ENCODE data around the gene ATRN. TPM values are rescaled to one million over a fixed set of nuclear protein-coding genes. Genes with fewer than 3 reads are reported as not detected.

The ATRN gene
- total and polyA plus RNA-seq, 2 experiments from 2014 or later: 2.2 to 18.3 TPM

GRCh38 chr20:3550837-3551236 is 80.0 kb downstream of the ATRN start:
- no peak for DNase-seq (ENCODE audit: low spot score)
- no peaks in the 10 kb centered on the region for H3F3A ChIP-seq (replicated peaks; ENCODE audit: low read depth)
- no peak overlapping the region for H3K4me3 ChIP-seq
- no peak overlapping the region for H3K27ac ChIP-seq (ENCODE audit: low read depth)
- no peaks in the 10 kb centered on the region for H3K9me3 Mint-ChIP-seq
- no peak overlapping the region for H2AFZ ChIP-seq
- no peak for TF ChIP-seq NANOG (IDR thresholded peaks at IDR 0.05; ENCODE audit: borderline replicate concordance)
- TF ChIP-seq STAT1 (IDR thresholded peaks at IDR 0.05; ENCODE audit: unreplicated experiment): no peak
- no peak for TF ChIP-seq ZNF114 (CRISPR knock-in tag; IDR thresholded peaks at IDR 0.05)
- no peak for TF ChIP-seq ETS1 (IDR thresholded peaks at IDR 0.05)
- no peak for TF ChIP-seq JUNB (IDR thresholded peaks at IDR 0.05; ENCODE audit: unreplicated experiment)
- no peak for TF ChIP-seq ZNF331 (CRISPR knock-in tag; IDR thresholded peaks at IDR 0.05; ENCODE audit: low read depth)
- TF ChIP-seq EZH2phosphoT487 (IDR thresholded peaks at IDR 0.05; ENCODE audit: unreplicated experiment): no peak
- no peak for TF ChIP-seq ZNF462 (CRISPR knock-in tag; IDR thresholded peaks at IDR 0.05)
- no peak for TF ChIP-seq POLR2AphosphoS5 (IDR thresholded peaks at IDR 0.05; ENCODE audit: low read depth)
- no peak for TF ChIP-seq CREB1 (CRISPR knock-in tag; IDR thresholded peaks at IDR 0.05; ENCODE audit: low read depth)
- no peak for TF ChIP-seq EZH2 (IDR thresholded peaks at IDR 0.05; ENCODE audit: low read depth, unreplicated experiment)
- TF ChIP-seq, protein P1, sequence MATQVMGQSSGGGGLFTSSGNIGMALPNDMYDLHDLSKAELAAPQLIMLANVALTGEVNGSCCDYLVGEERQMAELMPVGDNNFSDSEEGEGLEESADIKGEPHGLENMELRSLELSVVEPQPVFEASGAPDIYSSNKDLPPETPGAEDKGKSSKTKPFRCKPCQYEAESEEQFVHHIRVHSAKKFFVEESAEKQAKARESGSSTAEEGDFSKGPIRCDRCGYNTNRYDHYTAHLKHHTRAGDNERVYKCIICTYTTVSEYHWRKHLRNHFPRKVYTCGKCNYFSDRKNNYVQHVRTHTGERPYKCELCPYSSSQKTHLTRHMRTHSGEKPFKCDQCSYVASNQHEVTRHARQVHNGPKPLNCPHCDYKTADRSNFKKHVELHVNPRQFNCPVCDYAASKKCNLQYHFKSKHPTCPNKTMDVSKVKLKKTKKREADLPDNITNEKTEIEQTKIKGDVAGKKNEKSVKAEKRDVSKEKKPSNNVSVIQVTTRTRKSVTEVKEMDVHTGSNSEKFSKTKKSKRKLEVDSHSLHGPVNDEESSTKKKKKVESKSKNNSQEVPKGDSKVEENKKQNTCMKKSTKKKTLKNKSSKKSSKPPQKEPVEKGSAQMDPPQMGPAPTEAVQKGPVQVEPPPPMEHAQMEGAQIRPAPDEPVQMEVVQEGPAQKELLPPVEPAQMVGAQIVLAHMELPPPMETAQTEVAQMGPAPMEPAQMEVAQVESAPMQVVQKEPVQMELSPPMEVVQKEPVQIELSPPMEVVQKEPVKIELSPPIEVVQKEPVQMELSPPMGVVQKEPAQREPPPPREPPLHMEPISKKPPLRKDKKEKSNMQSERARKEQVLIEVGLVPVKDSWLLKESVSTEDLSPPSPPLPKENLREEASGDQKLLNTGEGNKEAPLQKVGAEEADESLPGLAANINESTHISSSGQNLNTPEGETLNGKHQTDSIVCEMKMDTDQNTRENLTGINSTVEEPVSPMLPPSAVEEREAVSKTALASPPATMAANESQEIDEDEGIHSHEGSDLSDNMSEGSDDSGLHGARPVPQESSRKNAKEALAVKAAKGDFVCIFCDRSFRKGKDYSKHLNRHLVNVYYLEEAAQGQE (IDR thresholded peaks at IDR 0.05; ENCODE audit: unreplicated experiment): no peak
- no peaks in the 10 kb centered on the region for H3K36me3 ChIP-seq (ENCODE audit: insufficient read depth)
- H3K27ac Mint-ChIP-seq: no peak overlapping the region
- no peaks in the 10 kb centered on the region for H3K79me2 ChIP-seq (replicated peaks; ENCODE audit: insufficient read depth)
- no peaks in the 10 kb centered on the region for H3K4me1 Mint-ChIP-seq
- H3K9me2 ChIP-seq (ENCODE audit: insufficient read depth): no peaks in the 10 kb centered on the region
- H3K4me3 Mint-ChIP-seq: no peak overlapping the region
- no peaks in the 10 kb centered on the region for H3K27me3 ChIP-seq (ENCODE audit: insufficient read depth)
- no peak for ATAC-seq
- no peak overlapping the region for H3K4me2 ChIP-seq
- no peaks in the 10 kb centered on the region for H3K27me3 Mint-ChIP-seq (ENCODE audit: insufficient read depth, low read depth, poor library complexity)
- no peaks in the 10 kb centered on the region for H3K36me3 Mint-ChIP-seq (ENCODE audit: low read depth)
- no peaks in the 10 kb centered on the region for H4K20me1 ChIP-seq (replicated peaks; ENCODE audit: insufficient read depth)
- H3K4me1 ChIP-seq (ENCODE audit: insufficient read depth): no peaks in the 10 kb centered on the region
